Lung (tissue), 12 donors: ENCODE data around the gene PRKCB. TPM values are rescaled to one million over a fixed set of nuclear protein-coding genes. Genes with fewer than 3 reads are reported as not detected.

Source experiments
- ATAC-seq: fragments of 200-7000 bp; cut with Tn5 transposase; one replicate; pipeline ENCODE4 v1.9.1; 2020; ENCODE audit warnings: moderate number of reproducible peaks; ENCODE audit not compliant: insufficient read depth, low FRiP score
- DNase-seq, 3 donors: peaks; one replicate each; pipeline ENCODE4 v3.0.0-alpha.2; 2013 to 2017
- H3K27ac ChIP-seq, 2 donors: one replicate each; pipeline ENCODE4 v1.5.1; 2013; ENCODE audit warnings: mild to moderate bottlenecking in 2 of 2, moderate library complexity in 2 of 2, control low read depth in 1 of 2, inconsistent platforms in 1 of 2, low read depth in 1 of 2, low read length in 1 of 2
- H3K27me3 ChIP-seq, 3 donors: one replicate each; pipeline ENCODE4 v1.5.1; 2013; ENCODE audit warnings: low read length in 2 of 3; ENCODE audit not compliant: control insufficient read depth in 3 of 3, insufficient read depth in 3 of 3
- H3K36me3 ChIP-seq, 4 donors: one replicate each; pipeline ENCODE4 v1.5.1; 2013; ENCODE audit warnings: low read length in 4 of 4, mild to moderate bottlenecking in 1 of 4, moderate library complexity in 1 of 4; ENCODE audit not compliant: control insufficient read depth in 4 of 4, insufficient read depth in 4 of 4
- H3K4me1 ChIP-seq, 5 donors: one replicate each; pipeline ENCODE4 v1.5.1; 2013; ENCODE audit warnings: low read length in 5 of 5, mild to moderate bottlenecking in 2 of 5, moderate library complexity in 1 of 5; ENCODE audit not compliant: control insufficient read depth in 5 of 5, insufficient read depth in 5 of 5
- H3K4me3 ChIP-seq: one replicate; pipeline ENCODE4 v1.5.1; 2013; ENCODE audit warnings: mild to moderate bottlenecking, control low read depth, moderate library complexity
- H3K9ac ChIP-seq, 2 donors: one replicate each; pipeline ENCODE4 v1.5.1; 2013; ENCODE audit warnings: low read length in 2 of 2, control low read depth in 1 of 2; ENCODE audit not compliant: insufficient read depth in 1 of 2
- H3K9me3 ChIP-seq, 4 donors: one replicate each; pipeline ENCODE4 v1.5.1; 2013; ENCODE audit warnings: low read length in 3 of 4, mild to moderate bottlenecking in 1 of 4, moderate library complexity in 1 of 4; ENCODE audit not compliant: control insufficient read depth in 4 of 4, insufficient read depth in 3 of 4
- CTCF ChIP-seq: IDR thresholded peaks from 2 replicates; pipeline ENCODE4 v1.5.1; 2012; ENCODE audit warnings: mild to moderate bottlenecking; ENCODE audit errors: control extremely low read depth, extremely low read depth
- WGBS, 2 donors: extraction: QIAGEN DNeasy Blood & Tissue Kit; methylation state at CpG; one replicate each; pipeline ENCODE4 v1.1.7; 2013; 5-methylcytosine and 5-hydroxymethylcytosine counted together
- polyA plus RNA-seq, 2 donors: library from polyadenylated mRNA; stranded (reverse); fragments of 200-250 nt; gene quantifications; one replicate each; pipeline ENCODE4 v1.2.1, GENCODE V29; 2013
- total RNA-seq, 2 donors: library from RNA; depleted of rRNA in 1 of 2; stranded (reverse); fragments of >200 nt in 1 of 2; gene quantifications; one replicate each; pipeline ENCODE4 v1.2.1, GENCODE V29; 2014 to 2021
- donor health status: control.
- donor health status: control.
- donor health status: Bipolar disorder and iron deficiency.
- donor health status: healthy.
- donor health status: DM: yes; HTN: yes; CAD: no.

PRKCB gene
- total and polyA plus RNA-seq, 4 donors = 2.5 to 46.4 (median 21.8) TPM

GRCh38 chr16:23987443-23987842, 151.7 kb downstream of the PRKCB start:
- H3K9me3 ChIP-seq = peaks cover 0 to 2% (median 0%) of the 10 kb centered on the region in 4 donors
- ATAC-seq (no peak), DNase-seq (no peak)
- peaks cover 0 to 5% (median 2%) of the 10 kb centered on the region in 4 donors for H3K36me3 ChIP-seq
- H3K9ac ChIP-seq = no peak overlapping the region
- whole genome bisulfite sequencing, 2 donors = 84 to 97% methylated on average over 2 of the region's 2 CpGs
- no peak overlapping the region for H3K27ac ChIP-seq
- H3K4me3 ChIP-seq = no peak overlapping the region
- no peaks in the 10 kb centered on the region for H3K27me3 ChIP-seq
- peaks cover 0 to 7% (median 0%) of the 10 kb centered on the region in 5 donors for H3K4me1 ChIP-seq
- no peak for TF ChIP-seq CTCF

GRCh38 chr16:23990507-23990906, 154.7 kb downstream of the PRKCB start:
- peaks cover 0 to 2% (median 0%) of the 10 kb centered on the region in 4 donors for H3K9me3 ChIP-seq
- DNase-seq (no peak), ATAC-seq (no peak)
- TF ChIP-seq CTCF = no peak
- H3K9ac ChIP-seq = no peak overlapping the region
- peaks cover 0 to 7% (median 0%) of the 10 kb centered on the region in 5 donors for H3K4me1 ChIP-seq
- peaks cover 0 to 7% (median 2%) of the 10 kb centered on the region in 4 donors for H3K36me3 ChIP-seq
- no peaks in the 10 kb centered on the region for H3K27me3 ChIP-seq
- no peak overlapping the region for H3K4me3 ChIP-seq
- WGBS, 2 donors = 87 to 95% methylated on average over 3 of the region's 3 CpGs
- H3K27ac ChIP-seq = no peak overlapping the region

DNA sequence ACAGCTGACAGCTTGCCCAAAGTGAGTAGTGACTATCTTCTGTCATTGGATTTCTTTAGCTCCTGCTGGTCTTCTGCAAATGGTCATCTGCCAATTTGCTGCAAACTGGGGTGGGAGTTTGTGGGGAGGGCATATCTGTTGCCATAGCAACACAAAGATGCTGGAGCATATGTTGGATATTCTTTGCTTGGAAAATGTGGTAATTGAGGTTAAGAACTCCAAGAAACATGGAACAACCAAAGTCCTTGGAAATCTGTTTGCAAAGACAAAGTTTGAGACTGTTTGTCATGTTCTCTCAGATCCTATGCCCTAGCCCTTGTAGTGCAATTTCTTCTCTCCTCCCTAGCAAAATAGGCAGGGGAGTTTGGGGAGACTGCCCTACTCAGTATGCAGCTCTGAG, 155.3 kb downstream of the PRKCB start:
- H3K9me3 ChIP-seq = peaks cover 0 to 5% (median 0%) of the 10 kb centered on the region in 4 donors
- no peak for ATAC-seq
- H3K27ac ChIP-seq = no peak overlapping the region
- no peaks in the 10 kb centered on the region for H3K27me3 ChIP-seq
- DNase-seq = no peak
- peaks cover 0 to 8% (median 2%) of the 10 kb centered on the region in 4 donors for H3K36me3 ChIP-seq
- H3K4me1 ChIP-seq = peaks cover 0 to 7% (median 0%) of the 10 kb centered on the region in 5 donors
- H3K9ac ChIP-seq = no peak overlapping the region
- H3K4me3 ChIP-seq = no peak overlapping the region
- TF ChIP-seq CTCF = no peak

DNA sequence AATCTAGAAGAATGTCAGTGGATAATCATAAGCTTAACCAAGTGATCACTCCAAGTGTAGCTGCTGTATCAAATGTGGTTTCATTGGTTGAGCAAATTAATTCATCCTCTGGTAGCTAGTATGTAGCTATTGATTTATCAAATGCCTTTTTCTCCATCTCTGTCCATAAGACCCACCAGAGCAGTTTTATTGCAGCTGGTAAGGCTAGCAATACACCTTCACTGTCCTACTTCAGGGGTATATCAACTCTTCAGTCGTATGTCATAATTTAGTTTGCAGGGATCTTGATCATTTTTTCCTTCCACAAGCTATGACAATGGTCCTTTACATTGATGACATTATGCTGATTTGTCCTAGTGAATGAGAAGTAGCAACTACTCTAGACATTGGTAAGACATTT, 158.8 kb downstream of the PRKCB start:
- Histone ChIP-seq H3K36me3 (peaks cover 0 to 12% (median 3%) of the 10 kb centered on the region in 4 donors), H3K4me3 (no peak overlapping the region), H3K4me1 (no peaks in the 10 kb centered on the region), H3K27ac (no peak overlapping the region), H3K9ac (no peak overlapping the region), H3K27me3 (no peaks in the 10 kb centered on the region), H3K9me3 (peaks cover 0 to 8% (median 0%) of the 10 kb centered on the region in 4 donors)
- DNase-seq (no peak), ATAC-seq (no peak)
- no peak for TF ChIP-seq CTCF
- 88 to 94% methylated on average over 1 of the region's 1 CpG for WGBS, 2 donors
